ENCODE results near the gene GEMIN8.

GRCh38 chrX:14013054-14013453 lies 16.6 kb downstream of the GEMIN8 start:
- TF ChIP-seq CTCF (IDR thresholded peaks at IDR 0.05) (no peak), POLR2A (IDR thresholded peaks at IDR 0.05) (no peak)
